Measurements from ENCODE around the gene SMARCD2. TPM values are rescaled to one million over a fixed set of nuclear protein-coding genes. Genes with fewer than 3 reads are reported as not detected.
A peak's percentile ranks its signal among the peaks of the same experiment; 100 is the strongest.

The SMARCD2 gene
- total RNA-seq, 2 experiments from 2014 or later: 130 to 136 TPM

DNA sequence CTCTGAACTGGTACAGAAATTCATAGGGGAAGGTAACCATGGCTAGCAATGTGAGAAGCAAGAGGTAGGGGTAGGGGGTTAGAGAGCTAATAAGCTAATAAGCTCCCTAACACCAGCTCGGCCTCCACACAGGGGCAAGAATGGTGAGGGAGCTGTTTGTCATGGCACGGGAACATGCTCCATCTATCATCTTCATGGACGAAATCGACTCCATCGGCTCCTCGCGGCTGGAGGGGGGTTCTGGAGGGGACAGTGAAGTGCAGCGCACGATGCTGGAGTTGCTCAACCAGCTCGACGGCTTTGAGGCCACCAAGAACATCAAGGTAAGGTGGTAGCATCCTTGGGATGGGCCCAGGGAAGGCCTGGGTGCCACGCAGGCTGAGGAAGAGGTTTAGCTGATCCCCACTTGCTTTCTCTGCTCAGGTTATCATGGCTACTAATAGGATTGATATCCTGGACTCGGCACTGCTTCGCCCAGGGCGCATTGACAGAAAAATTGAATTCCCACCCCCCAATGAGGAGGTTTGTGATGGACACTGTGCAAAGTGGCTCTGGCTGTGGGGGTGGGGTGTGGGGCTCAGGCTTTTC is 11.5 kb downstream of the SMARCD2 start:
- DNase-seq (no peak), ATAC-seq (no peak)
- no peaks in the 10 kb centered on the region for H3K9me3 Mint-ChIP-seq (ENCODE audit: insufficient read depth)
- peak overlapping the region; percentile 31 for H3K4me3 Mint-ChIP-seq
- H3K4me1 Mint-ChIP-seq (ENCODE audit: low read depth): peaks cover 62% of the 10 kb centered on the region
- H3K27ac Mint-ChIP-seq: peak overlapping the region; percentile 85
- CTCF ChIA-PET: interaction anchor here (0.9 to 5.0 kb wide), 5 partner anchors 9 to 57 kb away, joined by 3 to 56 read pairs (median 5); partner anchors contain the start of genes CCDC47 and DDX42
- peaks cover 82% of the 10 kb centered on the region for H3K36me3 Mint-ChIP-seq (ENCODE audit: low read depth)
- H3K27me3 Mint-ChIP-seq (ENCODE audit: low read depth): no peaks in the 10 kb centered on the region
- POLR2A ChIA-PET: interaction anchor here (1.5 to 11.3 kb wide), 3 partner anchors 11 to 57 kb away, joined by 4 to 124 read pairs (median 7); partner anchors contain the start of genes CCDC47, DDX42 and SMARCD2

DNA sequence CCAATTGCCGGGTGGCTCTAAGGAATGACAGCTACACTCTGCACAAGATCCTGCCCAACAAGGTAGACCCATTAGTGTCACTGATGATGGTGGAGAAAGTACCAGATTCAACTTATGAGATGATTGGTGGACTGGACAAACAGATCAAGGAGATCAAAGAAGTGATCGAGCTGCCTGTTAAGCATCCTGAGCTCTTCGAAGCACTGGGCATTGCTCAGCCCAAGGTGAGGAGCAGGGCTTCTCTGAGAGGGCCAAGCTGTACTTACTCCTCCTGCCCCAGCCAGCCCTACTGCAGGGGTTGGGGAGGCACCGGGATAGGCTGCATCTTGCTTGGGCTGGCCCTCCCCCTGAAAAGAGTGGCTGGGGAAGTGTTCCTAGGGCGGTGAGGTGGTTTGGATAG is 12.2 kb downstream of the SMARCD2 start:
- CTCF ChIA-PET: interaction anchor here (1.3 to 5.0 kb wide), 4 partner anchors 9 to 138 kb away, joined by 4 to 56 read pairs (median 4); partner anchors contain the start of genes CCDC47 and DDX42
- Mint-ChIP-seq H3K4me3 (no peak overlapping the region), H3K9me3 (ENCODE audit: insufficient read depth) (no peaks in the 10 kb centered on the region), H3K4me1 (ENCODE audit: low read depth) (peaks cover 67% of the 10 kb centered on the region), H3K36me3 (ENCODE audit: low read depth) (peaks cover 83% of the 10 kb centered on the region), H3K27ac (peak overlapping the region; percentile 12), H3K27me3 (ENCODE audit: low read depth) (no peaks in the 10 kb centered on the region)
- ATAC-seq (no peak), DNase-seq (no peak)
- POLR2A ChIA-PET: interaction anchor here (1.0 to 11.3 kb wide), 4 partner anchors 11 to 79 kb away, joined by 3 to 124 read pairs (median 6); partner anchors contain the start of genes CCDC47, DDX42 and SMARCD2

- Mint-ChIP-seq H3K4me3 (peak overlapping the region; percentile 97), H3K9me3 (ENCODE audit: insufficient read depth) (no peaks in the 10 kb centered on the region), H3K27ac (peak overlapping the region; percentile 37), H3K4me1 (ENCODE audit: low read depth) (peaks cover 72% of the 10 kb centered on the region), H3K27me3 (ENCODE audit: low read depth) (no peaks in the 10 kb centered on the region), H3K36me3 (ENCODE audit: low read depth) (peaks cover 88% of the 10 kb centered on the region)
- ChIA-PET CTCF (interaction anchor here (0.8 to 5.0 kb wide), 8 partner anchors 11 to 195 kb away, joined by 3 to 56 read pairs (median 5); partner anchors contain the start of genes CCDC47 and DDX42), POLR2A (interaction anchor here (1.0 to 11.3 kb wide), 6 partner anchors 13 to 131 kb away, joined by 3 to 124 read pairs (median 8); partner anchors contain the start of genes CCDC47, DDX42 and SMARCD2)
- no peak for ATAC-seq
- no peak for DNase-seq
Measured at GRCh38 chr17:63828936-63829335, 13.5 kb downstream of the SMARCD2 start.

- Mint-ChIP-seq H3K27me3 (ENCODE audit: low read depth) (no peaks in the 10 kb centered on the region), H3K4me3 (peak overlapping the region; percentile 97), H3K36me3 (ENCODE audit: low read depth) (peaks cover 88% of the 10 kb centered on the region), H3K4me1 (ENCODE audit: low read depth) (peaks cover 81% of the 10 kb centered on the region), H3K9me3 (ENCODE audit: insufficient read depth) (no peaks in the 10 kb centered on the region), H3K27ac (peak overlapping the region; percentile 100)
- ATAC-seq (no peak), DNase-seq (no peak)
- ChIA-PET POLR2A (interaction anchor here (0.8 to 11.3 kb wide), 7 partner anchors 9 to 134 kb away, joined by 3 to 124 read pairs (median 4); partner anchors contain the start of genes CCDC47, DDX42 and SMARCD2), CTCF (interaction anchor here (0.7 to 5.0 kb wide), 11 partner anchors 8 to 130 kb away, joined by 3 to 56 read pairs (median 4); partner anchors contain the start of genes CCDC47 and DDX42)
Measured at GRCh38 chr17:63827801-63828221, 14.7 kb downstream of the SMARCD2 start.

- CTCF ChIA-PET: interaction anchor here (0.8 to 5.0 kb wide), 9 partner anchors 8 to 53 kb away, joined by 3 to 56 read pairs (median 9); partner anchors contain the start of genes CCDC47 and DDX42
- DNase-seq (peak; percentile 97), ATAC-seq (peak; percentile 94)
- Mint-ChIP-seq H3K27ac (peak within 1 kb of the TSS; percentile 100), H3K27me3 (ENCODE audit: low read depth) (no peaks in the 10 kb centered on the region), H3K9me3 (ENCODE audit: insufficient read depth) (no peaks in the 10 kb centered on the region), H3K36me3 (ENCODE audit: low read depth) (peaks cover 86% of the 10 kb centered on the region), H3K4me3 (peak within 1 kb of the TSS; percentile 97), H3K4me1 (ENCODE audit: low read depth) (peaks cover 81% of the 10 kb centered on the region)
- POLR2A ChIA-PET: interaction anchor here (0.6 to 11.3 kb wide), 5 partner anchors 14 to 262 kb away, joined by 3 to 124 read pairs (median 17); partner anchors contain the start of genes CCDC47, DDX42 and SMARCD2
Measured at GRCh38 chr17:63827002-63827800, 15.3 kb downstream of the SMARCD2 start, which contains the start of the genes FTSJ3 and PSMC5. Gene FTSJ3 (minus strand): TSS chr17:63827663. CDS start chr17:63826902, 761 bp downstream. Gene PSMC5 (plus strand): TSS chr17:63827431. CDS start chr17:63827491, 60 bp downstream.

GRCh38 chr17:63826468-63827001 is 15.9 kb downstream of the SMARCD2 start:
- no peaks in the 10 kb centered on the region for H3K9me3 Mint-ChIP-seq (ENCODE audit: insufficient read depth)
- DNase-seq (no peak), ATAC-seq (peak; percentile 14)
- POLR2A ChIA-PET: interaction anchor here (0.6 to 11.3 kb wide), 6 partner anchors 14 to 129 kb away, joined by 3 to 124 read pairs (median 10); partner anchors contain the start of genes CCDC47, DDX42 and SMARCD2
- CTCF ChIA-PET: interaction anchor here (0.8 to 2.8 kb wide), 6 partner anchors 8 to 53 kb away, joined by 3 to 11 read pairs (median 8); partner anchors contain the start of genes CCDC47 and DDX42
- peak overlapping the region; percentile 97 for H3K4me3 Mint-ChIP-seq
- H3K4me1 Mint-ChIP-seq (ENCODE audit: low read depth): peaks cover 78% of the 10 kb centered on the region
- peak overlapping the region; percentile 100 for H3K27ac Mint-ChIP-seq
- H3K27me3 Mint-ChIP-seq (ENCODE audit: low read depth): no peaks in the 10 kb centered on the region
- peaks cover 86% of the 10 kb centered on the region for H3K36me3 Mint-ChIP-seq (ENCODE audit: low read depth)

- Mint-ChIP-seq H3K4me1 (ENCODE audit: low read depth) (peaks cover 60% of the 10 kb centered on the region), H3K4me3 (no peak overlapping the region), H3K27ac (peak overlapping the region; percentile 35), H3K36me3 (ENCODE audit: low read depth) (peaks cover 83% of the 10 kb centered on the region), H3K27me3 (ENCODE audit: low read depth) (no peaks in the 10 kb centered on the region), H3K9me3 (ENCODE audit: insufficient read depth) (no peaks in the 10 kb centered on the region)
- CTCF ChIA-PET: interaction anchor here (0.7 to 1.5 kb wide), 3 partner anchors 10 to 51 kb away, joined by 3 read pairs; partner anchors contain the start of genes CCDC47 and DDX42
- POLR2A ChIA-PET: interaction anchor here (1.3 to 11.3 kb wide), 2 partner anchors 17 to 130 kb away, joined by 3 to 124 read pairs; partner anchors contain the start of gene SMARCD2
- DNase-seq (no peak), ATAC-seq (no peak)
Measured at GRCh38 chr17:63824362-63824761, 18.1 kb downstream of the SMARCD2 start.

- no peak overlapping the region for H3K4me3 Mint-ChIP-seq
- POLR2A ChIA-PET: interaction anchor here (1.3 to 11.3 kb wide), 2 partner anchors 18 to 130 kb away, joined by 3 to 124 read pairs; partner anchors contain the start of gene SMARCD2
- peaks cover 58% of the 10 kb centered on the region for H3K4me1 Mint-ChIP-seq (ENCODE audit: low read depth)
- H3K27me3 Mint-ChIP-seq (ENCODE audit: low read depth): no peaks in the 10 kb centered on the region
- H3K27ac Mint-ChIP-seq: peak overlapping the region; percentile 41
- no peaks in the 10 kb centered on the region for H3K9me3 Mint-ChIP-seq (ENCODE audit: insufficient read depth)
- no peak for DNase-seq
- peaks cover 82% of the 10 kb centered on the region for H3K36me3 Mint-ChIP-seq (ENCODE audit: low read depth)
- CTCF ChIA-PET: interaction anchor here (0.7 to 1.5 kb wide), 3 partner anchors 11 to 50 kb away, joined by 3 read pairs; partner anchors contain the start of genes CCDC47 and DDX42
- ATAC-seq: no peak
Measured at GRCh38 chr17:63823659-63824331, 18.7 kb downstream of the SMARCD2 start.

DNA sequence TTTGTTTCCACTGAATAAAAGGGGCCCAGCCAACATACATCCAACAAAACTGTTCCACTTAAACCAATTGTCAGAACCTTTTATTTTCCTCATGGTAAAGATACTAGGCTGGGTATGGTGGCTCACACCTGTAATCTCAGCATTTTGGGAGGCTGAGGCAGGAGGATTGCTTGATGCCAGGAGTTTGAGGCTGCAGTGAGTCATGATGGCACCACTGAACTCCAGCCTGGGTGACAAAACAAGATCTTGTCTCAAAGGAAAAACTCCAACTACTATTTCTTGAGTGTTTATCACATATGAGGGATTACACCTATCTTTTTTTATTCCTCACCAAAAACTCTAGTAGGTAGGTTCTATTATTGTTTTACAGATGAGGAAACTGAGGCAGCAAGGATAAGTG is 19.9 kb downstream of the SMARCD2 start:
- H3K27ac Mint-ChIP-seq: peak overlapping the region; percentile 36
- POLR2A ChIA-PET: no interaction called here

GRCh38 chr17:63821804-63822203 is 20.7 kb downstream of the SMARCD2 start:
- ATAC-seq: no peak
- Mint-ChIP-seq H3K36me3 (ENCODE audit: low read depth) (peaks cover 87% of the 10 kb centered on the region), H3K4me1 (ENCODE audit: low read depth) (peaks cover 50% of the 10 kb centered on the region), H3K27me3 (ENCODE audit: low read depth) (no peaks in the 10 kb centered on the region), H3K27ac (peak overlapping the region; percentile 48), H3K9me3 (ENCODE audit: insufficient read depth) (no peaks in the 10 kb centered on the region), H3K4me3 (no peak overlapping the region)
- peak; percentile 12 for DNase-seq
- CTCF ChIA-PET: interaction anchor here (1.6 kb wide), 1 partner anchor 13 kb away, joined by 4 read pairs; no protein-coding TSS in a partner anchor
- POLR2A ChIA-PET: interaction anchor here (0.6 to 1.5 kb wide), 4 partner anchors 13 to 129 kb away, joined by 3 to 4 read pairs (median 3); no protein-coding TSS in a partner anchor

More for the DNA sequence above, 19.9 kb downstream of the SMARCD2 start:
- DNase-seq (no peak), ATAC-seq (no peak)
- H3K9me3 Mint-ChIP-seq (ENCODE audit: insufficient read depth): no peaks in the 10 kb centered on the region
- peaks cover 49% of the 10 kb centered on the region for H3K4me1 Mint-ChIP-seq (ENCODE audit: low read depth)
- H3K36me3 Mint-ChIP-seq (ENCODE audit: low read depth): peaks cover 88% of the 10 kb centered on the region
- H3K27me3 Mint-ChIP-seq (ENCODE audit: low read depth): no peaks in the 10 kb centered on the region
- no peak overlapping the region for H3K4me3 Mint-ChIP-seq
- CTCF ChIA-PET: no interaction called here
